ENCODE measurements around the gene TNRC6B.
"Not testable (repeated sequence)": the region's sequence is repeated elsewhere in the genome, so short reads cannot be mapped to it uniquely, and the experiment has no call there.

TNRC6B gene

GRCh38 chr22:40181323-40181722, 3.6 kb downstream of the TNRC6B start:
- POLR2A ChIA-PET: no interaction called here
- TF ChIP-seq CTCF (IDR thresholded peaks at IDR 0.05; ENCODE audit: control extremely low read depth, extremely low read depth, low read depth, missing control alignments): no peak
- no peak for DNase-seq (ENCODE audit: extremely low spot score)
- CTCF ChIA-PET: interaction anchor here (1.3 to 2.2 kb wide), 3 partner anchors 10 to 94 kb away, joined by 3 to 8 read pairs (median 5); no protein-coding TSS in a partner anchor

GRCh38 chr22:40182231-40182835, 4.6 kb downstream of the TNRC6B start:
- ChIA-PET CTCF (interaction anchor here (1.3 kb wide), 1 partner anchor 95 kb away, joined by 3 read pairs; no protein-coding TSS in a partner anchor), POLR2A (no interaction called here)
- no peak for DNase-seq (ENCODE audit: extremely low spot score)
- TF ChIP-seq CTCF (IDR thresholded peaks at IDR 0.05; ENCODE audit: control extremely low read depth, extremely low read depth, low read depth, missing control alignments): no peak

GRCh38 chr22:40183029-40183581, 5.4 kb downstream of the TNRC6B start:
- no peak for TF ChIP-seq CTCF (IDR thresholded peaks at IDR 0.05; ENCODE audit: control extremely low read depth, extremely low read depth, low read depth, missing control alignments)
- ChIA-PET CTCF (no interaction called here), POLR2A (no interaction called here)
- DNase-seq (ENCODE audit: extremely low spot score): no peak

- CTCF ChIA-PET; DNase-seq (ENCODE audit: extremely low spot score); POLR2A ChIA-PET: not testable (repeated sequence)
These were observed 5.9 kb downstream of the TNRC6B start for GRCh38 chr22:40183603-40184002.

GRCh38 chr22:40187389-40187788, 9.7 kb downstream of the TNRC6B start:
- no peak for DNase-seq (ENCODE audit: extremely low spot score)
- CTCF ChIA-PET: interaction anchor here (1.3 to 2.2 kb wide), 2 partner anchors 8 to 15 kb away, joined by 4 to 7 read pairs; no protein-coding TSS in a partner anchor
- POLR2A ChIA-PET: no interaction called here
- no peak for TF ChIP-seq CTCF (IDR thresholded peaks at IDR 0.05; ENCODE audit: control extremely low read depth, extremely low read depth, low read depth, missing control alignments)

GRCh38 chr22:40189997-40190396, 12.3 kb downstream of the TNRC6B start:
- DNase-seq (ENCODE audit: extremely low spot score): no peak
- ChIA-PET CTCF (interaction anchor here (1.4 to 5.3 kb wide), 2 partner anchors 10 to 12 kb away, joined by 8 to 16 read pairs; partner anchors contain the start of gene TNRC6B), POLR2A (interaction anchor here (0.9 kb wide), 1 partner anchor 13 kb away, joined by 3 read pairs; the partner anchor contains the start of gene TNRC6B)
- TF ChIP-seq CTCF (IDR thresholded peaks at IDR 0.05; ENCODE audit: control extremely low read depth, extremely low read depth, low read depth, missing control alignments): no peak

GRCh38 chr22:40190501-40190900, 12.8 kb downstream of the TNRC6B start:
- no peak for DNase-seq (ENCODE audit: extremely low spot score)
- ChIA-PET POLR2A (interaction anchor here (0.9 kb wide), 1 partner anchor 13 kb away, joined by 3 read pairs; the partner anchor contains the start of gene TNRC6B), CTCF (interaction anchor here (1.3 to 5.3 kb wide), 4 partner anchors 10 to 158 kb away, joined by 3 to 16 read pairs (median 8); partner anchors contain the start of gene TNRC6B)
- TF ChIP-seq CTCF (IDR thresholded peaks at IDR 0.05; ENCODE audit: control extremely low read depth, extremely low read depth, low read depth, missing control alignments): no peak
